ENCODE results near the gene NEUROD2.

NEUROD2 gene

GRCh38 chr17:39603304-39604016, 4.3 kb downstream of the NEUROD2 start:
- TF ChIP-seq TAF1 (IDR thresholded peaks at IDR 0.05; ENCODE audit: borderline replicate concordance, insufficient read depth, low read length) = no peak
- TF ChIP-seq REST (IDR thresholded peaks at IDR 0.05; ENCODE audit: insufficient read depth in 1 of 2, low read depth in 2 of 2, low read length in 2 of 2) = no peak
- TF ChIP-seq FOXP2 (optimal IDR thresholded peaks at IDR 0.05; ENCODE audit: borderline replicate concordance, extremely low read depth, extremely low read length, insufficient read depth) = no peak
- no peak for TF ChIP-seq POLR2AphosphoS5 (IDR thresholded peaks at IDR 0.05; ENCODE audit: low read depth, low read length)
- TF ChIP-seq SIN3A (IDR thresholded peaks at IDR 0.05; ENCODE audit: borderline replicate concordance, insufficient read depth, low read length) = no peak

- TF ChIP-seq POLR2AphosphoS5 (IDR thresholded peaks at IDR 0.05; ENCODE audit: low read depth, low read length) (no peak), SIN3A (IDR thresholded peaks at IDR 0.05; ENCODE audit: borderline replicate concordance, insufficient read depth, low read length) (no peak), TAF1 (IDR thresholded peaks at IDR 0.05; ENCODE audit: borderline replicate concordance, insufficient read depth, low read length) (no peak), FOXP2 (optimal IDR thresholded peaks at IDR 0.05; ENCODE audit: borderline replicate concordance, extremely low read depth, extremely low read length, insufficient read depth) (no peak), REST (IDR thresholded peaks at IDR 0.05; ENCODE audit: insufficient read depth in 1 of 2, low read depth in 2 of 2, low read length in 2 of 2) (no peak)
Observed at GRCh38 chr17:39602533-39603303, 5.0 kb downstream of the NEUROD2 start.

- TF ChIP-seq TAF1 (IDR thresholded peaks at IDR 0.05; ENCODE audit: borderline replicate concordance, insufficient read depth, low read length) (no peak), REST (IDR thresholded peaks at IDR 0.05; ENCODE audit: insufficient read depth in 1 of 2, low read depth in 2 of 2, low read length in 2 of 2) (peak; percentile 73 to 88), POLR2AphosphoS5 (IDR thresholded peaks at IDR 0.05; ENCODE audit: low read depth, low read length) (no peak), FOXP2 (optimal IDR thresholded peaks at IDR 0.05; ENCODE audit: borderline replicate concordance, extremely low read depth, extremely low read length, insufficient read depth) (no peak), SIN3A (IDR thresholded peaks at IDR 0.05; ENCODE audit: borderline replicate concordance, insufficient read depth, low read length) (no peak)
Observed at GRCh38 chr17:39601758-39602532, 5.8 kb downstream of the NEUROD2 start.

- no peak for TF ChIP-seq POLR2AphosphoS5 (IDR thresholded peaks at IDR 0.05; ENCODE audit: low read depth, low read length)
- no peak for TF ChIP-seq REST (IDR thresholded peaks at IDR 0.05; ENCODE audit: insufficient read depth in 1 of 2, low read depth in 2 of 2, low read length in 2 of 2)
- TF ChIP-seq TAF1 (IDR thresholded peaks at IDR 0.05; ENCODE audit: borderline replicate concordance, insufficient read depth, low read length) = no peak
- no peak for TF ChIP-seq FOXP2 (optimal IDR thresholded peaks at IDR 0.05; ENCODE audit: borderline replicate concordance, extremely low read depth, extremely low read length, insufficient read depth)
- TF ChIP-seq SIN3A (IDR thresholded peaks at IDR 0.05; ENCODE audit: borderline replicate concordance, insufficient read depth, low read length) = no peak
Observed at GRCh38 chr17:39600997-39601597, 6.6 kb downstream of the NEUROD2 start.

All from PFSK-1 (cell line).